Measurements from ENCODE around the gene PGC. TPM values are rescaled to one million over a fixed set of nuclear protein-coding genes. Genes with fewer than 3 reads are reported as not detected.
A peak's percentile ranks its signal among the peaks of the same experiment; 100 is the strongest.

PGC gene
- total and polyA plus RNA-seq, 2 donors (not counting 3 experiments of a cell fraction or from before 2014, with no cell fraction given): not detected

GRCh38 chr6:41699063-41699462 lies 48.1 kb downstream of the PGC start:
- H3K4me1 ChIP-seq (ENCODE audit: control insufficient read depth, extremely low read depth, insufficient read depth, low read length): peaks cover 19% of the 10 kb centered on the region
- H3K4me2 ChIP-seq (ENCODE audit: insufficient read depth, low read length): no peak overlapping the region
- H3K79me2 ChIP-seq (ENCODE audit: control insufficient read depth, insufficient read depth, low read length): no peaks in the 10 kb centered on the region
- intact Hi-C loops (cut with micrococcal nuclease): no loop called here
- H4K20me1 ChIP-seq (replicated peaks; ENCODE audit: control insufficient read depth, extremely low read depth, insufficient read depth, low read length): no peaks in the 10 kb centered on the region
- no peak for TF ChIP-seq MYC (IDR thresholded peaks at IDR 0.05; ENCODE audit: low read depth, low read length)
- no peak for TF ChIP-seq EZH2 (IDR thresholded peaks at IDR 0.05; ENCODE audit: borderline replicate concordance, low read depth, low read length, severe bottlenecking)
- no peak for TF ChIP-seq GATA2 (IDR thresholded peaks at IDR 0.05; ENCODE audit: insufficient read depth, insufficient read length, low read depth, low read length)
- no peak for TF ChIP-seq FOS (IDR thresholded peaks at IDR 0.05; ENCODE audit: borderline replicate concordance, insufficient read depth, low read length)
- no peak for TF ChIP-seq MAX (IDR thresholded peaks at IDR 0.05; ENCODE audit: insufficient read depth, insufficient read length)
- TF ChIP-seq POLR2AphosphoS5 (IDR thresholded peaks at IDR 0.05; ENCODE audit: insufficient read depth, low read depth, low read length): no peak
- no peak for TF ChIP-seq JUN (IDR thresholded peaks at IDR 0.05; ENCODE audit: borderline replicate concordance, insufficient read depth, insufficient read length, low read depth)
- no peak for TF ChIP-seq POLR2A (IDR thresholded peaks at IDR 0.05; ENCODE audit: low read depth, low read length)
- TF ChIP-seq, protein P1, sequence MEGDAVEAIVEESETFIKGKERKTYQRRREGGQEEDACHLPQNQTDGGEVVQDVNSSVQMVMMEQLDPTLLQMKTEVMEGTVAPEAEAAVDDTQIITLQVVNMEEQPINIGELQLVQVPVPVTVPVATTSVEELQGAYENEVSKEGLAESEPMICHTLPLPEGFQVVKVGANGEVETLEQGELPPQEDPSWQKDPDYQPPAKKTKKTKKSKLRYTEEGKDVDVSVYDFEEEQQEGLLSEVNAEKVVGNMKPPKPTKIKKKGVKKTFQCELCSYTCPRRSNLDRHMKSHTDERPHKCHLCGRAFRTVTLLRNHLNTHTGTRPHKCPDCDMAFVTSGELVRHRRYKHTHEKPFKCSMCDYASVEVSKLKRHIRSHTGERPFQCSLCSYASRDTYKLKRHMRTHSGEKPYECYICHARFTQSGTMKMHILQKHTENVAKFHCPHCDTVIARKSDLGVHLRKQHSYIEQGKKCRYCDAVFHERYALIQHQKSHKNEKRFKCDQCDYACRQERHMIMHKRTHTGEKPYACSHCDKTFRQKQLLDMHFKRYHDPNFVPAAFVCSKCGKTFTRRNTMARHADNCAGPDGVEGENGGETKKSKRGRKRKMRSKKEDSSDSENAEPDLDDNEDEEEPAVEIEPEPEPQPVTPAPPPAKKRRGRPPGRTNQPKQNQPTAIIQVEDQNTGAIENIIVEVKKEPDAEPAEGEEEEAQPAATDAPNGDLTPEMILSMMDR (IDR thresholded peaks at IDR 0.05; ENCODE audit: extremely low read depth in 1 of 2, insufficient read depth in 1 of 2, low read depth in 1 of 2, low read length in 2 of 2): no peak
- peaks cover 0 to 2% of the 10 kb centered on the region in 2 experiments for H3K27me3 ChIP-seq (ENCODE audit: control insufficient read depth in 2 of 2, insufficient read depth in 2 of 2, low read length in 2 of 2)
- ChIA-PET POLR2A (no interaction called here), CTCF (interaction anchor here (0.9 to 1.9 kb wide), 8 partner anchors 11 to 202 kb away, joined by 3 to 8 read pairs (median 4); no protein-coding TSS in a partner anchor)
- H3K36me3 ChIP-seq (ENCODE audit: control insufficient read depth in 2 of 2, extremely low read depth in 1 of 2, insufficient read depth in 2 of 2, low read length in 2 of 2): no peaks in the 10 kb centered on the region
- FAIRE-seq (no peak), DNase-seq (ENCODE audit: low read depth, low spot score) (no peak)
- H3K9ac ChIP-seq (replicated peaks; ENCODE audit: extremely low read depth, insufficient read depth, low read length): peak overlapping the region; percentile 59
- H3K9me3 ChIP-seq (replicated peaks; ENCODE audit: control insufficient read depth, insufficient read depth, low read length): no peaks in the 10 kb centered on the region
- no TSS peak for BruUV-seq (replicated peaks)
- no peaks in the 10 kb centered on the region for H3K9me1 ChIP-seq (replicated peaks; ENCODE audit: control insufficient read depth, extremely low read depth, insufficient read depth, low read length)
- peak overlapping the region; percentile 46 for H2AFZ ChIP-seq (ENCODE audit: low read depth, low read length)
- no peak overlapping the region for H3K4me3 ChIP-seq (replicated peaks in 1 of 3; ENCODE audit: insufficient read depth in 1 of 3, low read depth in 1 of 3, low read length in 3 of 3)
- dilution Hi-C loops (cut with MboI; ENCODE audit: extremely low pct_ligation_motif_present, low sequenced_read_pairs): no loop called here
- H3K27ac ChIP-seq (ENCODE audit: insufficient read depth, low read depth, low read length): peak overlapping the region; percentile 87

Measured in endothelial cell of umbilical vein (primary cell).